Astrocyte of the hippocampus (primary cell): ENCODE measurements around the gene RFNG.

Experiments
- DNase-seq: peaks from one replicate; pipeline ENCODE4 v3.0.0; 2011; ENCODE audit warnings: low read depth, low spot score

The RFNG gene

GRCh38 chr17:82051776-82052637 lies at the start of gene RFNG, which contains the start of gene GPS1:
RFNG (minus strand) TSS chr17:82051811; CDS start chr17:82051766, 45 bp downstream.
GPS1 (plus strand) TSS chr17:82051898; CDS start chr17:82051932, 34 bp downstream.
- DNase-seq: peak; percentile 87

GRCh38 chr17:82101301-82101715 lies 49.7 kb upstream of the RFNG start:
- DNase-seq: no peak

GRCh38 chr17:82100502-82101298 lies 49.1 kb upstream of the RFNG start:
- DNase-seq: no peak

GRCh38 chr17:82098939-82099763 lies 47.5 kb upstream of the RFNG start:
- DNase-seq: no peak

GRCh38 chr17:82098169-82098938 lies 46.7 kb upstream of the RFNG start, which contains the start of gene FASN:
FASN (minus strand) TSS chr17:82098236; CDS start chr17:82096445, 1,791 bp downstream.
- peak; percentile 99 for DNase-seq

GRCh38 chr17:82097919-82098168 lies 46.2 kb upstream of the RFNG start:
- no peak for DNase-seq

GRCh38 chr17:82097184-82097918 lies 45.7 kb upstream of the RFNG start:
- peak; percentile 80 for DNase-seq

- no peak for DNase-seq
Measured at GRCh38 chr17:82096709-82097183, 45.1 kb upstream of the RFNG start.

GRCh38 chr17:82095777-82096708 lies 44.4 kb upstream of the RFNG start:
- DNase-seq: no peak

- DNase-seq: no peak
Measured at GRCh38 chr17:82094931-82095776, 43.5 kb upstream of the RFNG start.

- no peak for DNase-seq
Measured at GRCh38 chr17:82092995-82093751, 41.6 kb upstream of the RFNG start.

GRCh38 chr17:82092628-82092994 lies 41.0 kb upstream of the RFNG start:
- DNase-seq: no peak

- no peak for DNase-seq
Measured at GRCh38 chr17:82092094-82092586, 40.5 kb upstream of the RFNG start.

GRCh38 chr17:82091264-82092066 lies 39.9 kb upstream of the RFNG start:
- no peak for DNase-seq

GRCh38 chr17:82090549-82091263 lies 39.1 kb upstream of the RFNG start:
- DNase-seq: no peak
